Endothelial cell of umbilical vein (primary cell): ENCODE results near the gene RNLS. TPM values are rescaled to one million over a fixed set of nuclear protein-coding genes. Genes with fewer than 3 reads are reported as not detected.

Source experiments
- BruUV-seq: library from RNA; stranded (reverse); fragments of 400-500 nt; replicated peaks from 2 replicates; lab custom pipeline; 2021; lab: Mats Ljungman, UMichigan
- CTCF ChIA-PET: fragments of 300-600, 350-600 bp; sonication (Branson Sonifier 250); formaldehyde crosslinking; loops from one replicate; lab custom pipeline; 2021; ENCODE audit warnings: antibody characterized with exemption, inconsistent platforms; lab: Charles Lee
- POLR2A ChIA-PET: fragments of 300-600, 350-600 bp; sonication (Branson Sonifier 250); formaldehyde crosslinking; loops from one replicate; lab custom pipeline; 2021; ENCODE audit warnings: antibody characterized with exemption, inconsistent platforms; lab: Charles Lee
- DNase-seq: peaks from one replicate; pipeline ENCODE4 v3.0.0-alpha.2; 2011; ENCODE audit warnings: low read depth, low spot score
- FAIRE-seq: peaks from 2 replicates; lab custom pipeline; 2011; peaks lifted over from hg19 to GRCh38; lab: Jason Lieb, UNC
- H2AFZ ChIP-seq: 2 replicates; pipeline ENCODE4 v1.6.0; 2012; ENCODE audit warnings: low read depth, low read length, control low read depth, inconsistent platforms
- H3K27ac ChIP-seq: 2 replicates; pipeline ENCODE4 v1.5.1; 2011; ENCODE audit warnings: low read depth, mild to moderate bottlenecking, control low read depth, low read length, moderate library complexity; ENCODE audit not compliant: insufficient read depth
- H3K27me3 ChIP-seq, 2 experiments: 2 replicates each; pipeline versions ENCODE4 v1.6.0 to v1.6.1; 2011; ENCODE audit warnings: low read length in 2 of 2, mixed read lengths in 1 of 2; ENCODE audit not compliant: control insufficient read depth in 2 of 2, insufficient read depth in 2 of 2
- H3K36me3 ChIP-seq, 2 experiments: 2 replicates in 1 of 2; 3 replicates in 1 of 2; pipeline ENCODE4 v1.5.1; 2011; ENCODE audit warnings: low read length in 2 of 2, mild to moderate bottlenecking in 1 of 2, moderate library complexity in 1 of 2; ENCODE audit not compliant: control insufficient read depth in 2 of 2, insufficient read depth in 2 of 2; ENCODE audit errors: extremely low read depth in 1 of 2
- H3K4me1 ChIP-seq: 3 replicates; pipeline ENCODE4 v1.5.1; 2011; ENCODE audit warnings: mild to moderate bottlenecking, low read length; ENCODE audit not compliant: control insufficient read depth, insufficient read depth; ENCODE audit errors: extremely low read depth
- H3K4me2 ChIP-seq: 2 replicates; pipeline ENCODE4 v1.6.1; 2011; ENCODE audit warnings: low read length, control low read depth, mixed read lengths; ENCODE audit not compliant: insufficient read depth
- H3K4me3 ChIP-seq, 3 experiments: fragments of 200-600 bp in 1 of 3; sonication (generic), shearing (Covaris generic) in 1 of 3; replicated peaks in 1 of 3; 2 replicates each; pipeline ENCODE4 v1.5.1; 2011 to 2016; ENCODE audit warnings: control low read depth in 3 of 3, low read length in 3 of 3, mild to moderate bottlenecking in 2 of 3, inconsistent platforms in 1 of 3, low read depth in 1 of 3, moderate library complexity in 1 of 3; ENCODE audit not compliant: insufficient read depth in 1 of 3
- H3K79me2 ChIP-seq: 2 replicates; pipeline ENCODE4 v1.6.0; 2012; ENCODE audit warnings: low read length, inconsistent platforms; ENCODE audit not compliant: control insufficient read depth, insufficient read depth
- H3K9ac ChIP-seq: replicated peaks from 2 replicates; pipeline ENCODE3; 2011; ENCODE audit warnings: low read length, control low read depth; ENCODE audit not compliant: insufficient read depth; ENCODE audit errors: extremely low read depth
- H3K9me1 ChIP-seq: replicated peaks from 3 replicates; pipeline ENCODE4 v1.6.0; 2011; ENCODE audit warnings: mild to moderate bottlenecking, low read length; ENCODE audit not compliant: control insufficient read depth, insufficient read depth; ENCODE audit errors: extremely low read depth
- H3K9me3 ChIP-seq: replicated peaks from 2 replicates; pipeline ENCODE4 v1.5.1; 2012; ENCODE audit warnings: low read length, inconsistent platforms; ENCODE audit not compliant: control insufficient read depth, insufficient read depth
- H4K20me1 ChIP-seq: replicated peaks from 2 replicates; pipeline ENCODE3; 2011; ENCODE audit warnings: mild to moderate bottlenecking, low read length; ENCODE audit not compliant: control insufficient read depth, insufficient read depth; ENCODE audit errors: extremely low read depth
- CTCF ChIP-seq, 2 donors: IDR thresholded peaks; 1 replicate in 1 of 2; 2 replicates in 1 of 2; pipeline ENCODE4 v1.5.1; 2011; ENCODE audit warnings: low read length in 2 of 2, mild to moderate bottlenecking in 2 of 2, moderate library complexity in 2 of 2, control low read depth in 1 of 2, inconsistent platforms in 1 of 2, low read depth in 1 of 2; ENCODE audit not compliant: insufficient read depth in 1 of 2; ENCODE audit errors: extremely low read depth in 1 of 2
- EZH2 ChIP-seq: IDR thresholded peaks from 2 replicates; pipeline ENCODE4 v1.6.1; 2012; ENCODE audit warnings: borderline replicate concordance, low read depth, mild to moderate bottlenecking, moderate library complexity, low read length, inconsistent platforms; ENCODE audit not compliant: severe bottlenecking
- JUN ChIP-seq: IDR thresholded peaks from 2 replicates; pipeline ENCODE4 v1.6.1; 2011; ENCODE audit warnings: borderline replicate concordance, low read depth; ENCODE audit not compliant: insufficient read length, insufficient read depth
- MAX ChIP-seq: IDR thresholded peaks from 2 replicates; pipeline ENCODE4 v1.6.1; 2011; ENCODE audit not compliant: insufficient read depth, insufficient read length
- MYC ChIP-seq: IDR thresholded peaks from one replicate; pipeline ENCODE4 v1.6.1; 2011; ENCODE audit warnings: mild to moderate bottlenecking, low read depth, low read length
- POLR2A ChIP-seq: IDR thresholded peaks from 2 replicates; pipeline ENCODE4 v1.6.1; 2012; ENCODE audit warnings: low read depth, mild to moderate bottlenecking, control low read depth, low read length
- dilution Hi-C: fragments of 300-500 bp; cut with MboI; formaldehyde crosslinking; loops from one replicate; pipeline ENCODE4 v1.15.0; 2019; ENCODE audit warnings: low sequenced_read_pairs; ENCODE audit not compliant: extremely low pct_ligation_motif_present
- intact Hi-C: fragments of 100-400 bp; cut with micrococcal nuclease; formaldehyde crosslinking; loops from one replicate; pipeline ENCODE4 v1.10.0; 2022
- polyA plus RNA-seq, 4 experiments: library from polyadenylated mRNA; depleted of rRNA in 3 of 4; stranded (reverse) in 3 of 4; unstranded in 1 of 4; fragments of >200 nt; gene quantifications; 2 replicates each; pipeline versions ENCODE4 v1.2.1 to v1.2.3, GENCODE V29; 2011 to 2012; ENCODE audit warnings: missing spikeins in 1 of 4
- total RNA-seq: library from RNA; stranded (reverse); gene quantifications from 2 replicates; pipeline ENCODE4 v1.2.3, GENCODE V29; 2021

RNLS gene
- total and polyA plus RNA-seq, 2 donors (not counting 3 experiments of a cell fraction or from before 2014, with no cell fraction given) = 2.5 to 4.6 TPM

- no peaks in the 10 kb centered on the region for H3K27me3 ChIP-seq
- H4K20me1 ChIP-seq = no peaks in the 10 kb centered on the region
- TF ChIP-seq EZH2 = no peak
- TF ChIP-seq CTCF (IDR thresholded peaks at IDR 0.05; ENCODE audit: extremely low read depth in 1 of 2, insufficient read depth in 1 of 2, low read depth in 1 of 2, low read length in 2 of 2) = no peak
- TF ChIP-seq JUN = no peak
- FAIRE-seq (no peak), DNase-seq (no peak)
- H3K27ac ChIP-seq = no peak overlapping the region
- no peak overlapping the region for H3K4me3 ChIP-seq
- ChIA-PET CTCF (interaction anchor here (1.8 kb wide), 1 partner anchor 18 kb away, joined by 6 read pairs; no protein-coding TSS in a partner anchor), POLR2A (no interaction called here)
- no TSS peak for BruUV-seq
- H3K4me2 ChIP-seq = no peak overlapping the region
- H3K36me3 ChIP-seq = no peaks in the 10 kb centered on the region
- H3K9me1 ChIP-seq = no peaks in the 10 kb centered on the region
- intact Hi-C loops = no loop called here
- no peaks in the 10 kb centered on the region for H3K4me1 ChIP-seq
- no peak overlapping the region for H3K9ac ChIP-seq
- H2AFZ ChIP-seq = no peak overlapping the region
- H3K79me2 ChIP-seq = no peaks in the 10 kb centered on the region
- H3K9me3 ChIP-seq = no peaks in the 10 kb centered on the region
- dilution Hi-C loops = no loop called here
These were observed 210.9 kb downstream of the RNLS start for GRCh38 chr10:88372051-88372715.

- H3K9me3 ChIP-seq = no peaks in the 10 kb centered on the region
- no peaks in the 10 kb centered on the region for H4K20me1 ChIP-seq
- no peak overlapping the region for H2AFZ ChIP-seq
- CTCF ChIA-PET = interaction anchor here (1.1 to 1.5 kb wide), 2 partner anchors 9 to 19 kb away, joined by 4 to 5 read pairs; no protein-coding TSS in a partner anchor
- no peak for FAIRE-seq
- H3K27me3 ChIP-seq = no peaks in the 10 kb centered on the region
- no peak overlapping the region for H3K9ac ChIP-seq
- POLR2A ChIA-PET = no interaction called here
- dilution Hi-C loops (no loop called here), intact Hi-C loops (no loop called here)
- H3K79me2 ChIP-seq = no peaks in the 10 kb centered on the region
- H3K4me2 ChIP-seq = no peak overlapping the region
- TF ChIP-seq MAX (no peak), JUN (no peak), MYC (no peak), POLR2A (no peak)
- no peak for DNase-seq
- H3K4me3 ChIP-seq = no peak overlapping the region
- H3K4me1 ChIP-seq = no peaks in the 10 kb centered on the region
- no peaks in the 10 kb centered on the region for H3K36me3 ChIP-seq
- no peaks in the 10 kb centered on the region for H3K9me1 ChIP-seq
- no peak overlapping the region for H3K27ac ChIP-seq
- BruUV-seq = no TSS peak
These were observed 212.4 kb downstream of the RNLS start for GRCh38 chr10:88370713-88371112.
